GM23338 (cell line): ENCODE measurements around the gene GAL3ST2. TPM values are rescaled to one million over a fixed set of nuclear protein-coding genes. Genes with fewer than 3 reads are reported as not detected.

ENCODE experiments used
- ATAC-seq: fragments of 200-7000 bp; cut with Tn5 transposase; 3 replicates; pipeline ENCODE4 v1.9.1; 2020
- DNase-seq: peaks from one replicate; pipeline ENCODE4 v3.0.0-alpha.2; 2015; ENCODE audit warnings: low spot score
- H2AFZ ChIP-seq: fragments of 200-600 bp; sonication (generic); 2 replicates; pipeline ENCODE4 v1.8.0; 2016; ENCODE audit warnings: antibody characterized with exemption, mild to moderate bottlenecking, moderate library complexity
- H3F3A ChIP-seq: fragments of 200-600 bp; sonication (generic); replicated peaks from 2 replicates; pipeline ENCODE4 v1.8.0; 2017; ENCODE audit warnings: antibody characterized with exemption, mixed run types, low read depth
- H3K27ac ChIP-seq: fragments of 200-600 bp; sonication (generic); 2 replicates; pipeline ENCODE4 v1.6.1; 2016; ENCODE audit warnings: low read depth
- H3K27me3 ChIP-seq: fragments of 200-600 bp; sonication (generic); 2 replicates; pipeline ENCODE4 v1.8.0; 2016; ENCODE audit warnings: mild to moderate bottlenecking, mixed run types, moderate library complexity; ENCODE audit not compliant: insufficient read depth
- H3K36me3 ChIP-seq: fragments of 200-600 bp; sonication (generic); 2 replicates; pipeline ENCODE4 v1.8.0; 2016; ENCODE audit warnings: mild to moderate bottlenecking; ENCODE audit not compliant: insufficient read depth
- H3K4me1 ChIP-seq: fragments of 200-600 bp; sonication (generic); 2 replicates; pipeline ENCODE4 v1.8.0; 2016; ENCODE audit warnings: mild to moderate bottlenecking, moderate library complexity; ENCODE audit not compliant: insufficient read depth
- H3K4me2 ChIP-seq: fragments of 200-600 bp; sonication (generic); 2 replicates; pipeline ENCODE4 v1.7.1; 2017; ENCODE audit warnings: mixed run types
- H3K4me3 ChIP-seq: fragments of 200-600 bp; sonication (generic); 2 replicates; pipeline ENCODE4 v1.6.1; 2016; ENCODE audit warnings: mixed run types
- H3K79me2 ChIP-seq: fragments of 200-600 bp; sonication (generic); replicated peaks from 2 replicates; pipeline ENCODE4 v1.8.0; 2017; ENCODE audit warnings: mild to moderate bottlenecking; ENCODE audit not compliant: insufficient read depth
- H3K9me2 ChIP-seq: fragments of 200-600 bp; sonication (generic); 2 replicates; pipeline ENCODE4 v1.8.0; 2017; ENCODE audit not compliant: insufficient read depth
- H4K20me1 ChIP-seq: fragments of 200-600 bp; sonication (generic); replicated peaks from 2 replicates; pipeline ENCODE4 v1.8.0; 2017; ENCODE audit warnings: mild to moderate bottlenecking; ENCODE audit not compliant: insufficient read depth
- H3K27ac Mint-ChIP-seq: 2 replicates; pipeline ENCODE4 v1.8.0; 2020; ENCODE audit warnings: inconsistent platforms, mild to moderate bottlenecking, moderate library complexity, mixed read lengths
- H3K27me3 Mint-ChIP-seq: 3 replicates; pipeline ENCODE4 v1.8.0; 2022; ENCODE audit warnings: low read depth, mild to moderate bottlenecking, moderate library complexity, mixed read lengths, inconsistent platforms; ENCODE audit not compliant: insufficient read depth, poor library complexity
- H3K36me3 Mint-ChIP-seq: 3 replicates; pipeline ENCODE4 v1.8.0; 2021; ENCODE audit warnings: low read depth, mild to moderate bottlenecking, inconsistent platforms, moderate library complexity, mixed read lengths
- H3K4me1 Mint-ChIP-seq: 3 replicates; pipeline ENCODE4 v1.8.0; 2020; ENCODE audit warnings: mild to moderate bottlenecking, inconsistent platforms, mixed read lengths
- H3K4me3 Mint-ChIP-seq: 3 replicates; pipeline ENCODE4 v1.8.0; 2021; ENCODE audit warnings: moderate library complexity, mild to moderate bottlenecking, inconsistent platforms, mixed read lengths
- H3K9me3 Mint-ChIP-seq: 3 replicates; pipeline ENCODE4 v1.8.0; 2020; ENCODE audit warnings: moderate library complexity, mild to moderate bottlenecking, inconsistent platforms, mixed read lengths
- CREB1 ChIP-seq: fragments of 250-450 bp; sonication (Bioruptor Pico); IDR thresholded peaks from 2 replicates; pipeline ENCODE4 v1.5.0; 2020; ENCODE audit warnings: low read depth, mild to moderate bottlenecking, moderate library complexity
- EZH2 ChIP-seq: fragments of 200-600 bp; sonication (generic); IDR thresholded peaks from one replicate; pipeline ENCODE4 v1.8.0; 2017; ENCODE audit warnings: antibody characterized with exemption, mild to moderate bottlenecking, low read depth; ENCODE audit not compliant: unreplicated experiment
- EZH2phosphoT487 ChIP-seq: fragments of 200-600 bp; sonication (generic); IDR thresholded peaks from one replicate; pipeline ENCODE4 v1.8.1; 2018; ENCODE audit warnings: antibody characterized with exemption; ENCODE audit not compliant: unreplicated experiment
- NANOG ChIP-seq: IDR thresholded peaks from 2 replicates; pipeline ENCODE4 v1.6.1; 2016; ENCODE audit warnings: antibody characterized with exemption, borderline replicate concordance
- POLR2AphosphoS5 ChIP-seq: IDR thresholded peaks from 2 replicates; pipeline ENCODE4 v1.6.1; 2016; ENCODE audit warnings: antibody characterized with exemption, low read depth
- ZNF114 ChIP-seq: fragments of 250-450 bp; sonication (Bioruptor Pico); IDR thresholded peaks from 2 replicates; pipeline ENCODE4 v1.5.0; 2020; ENCODE audit warnings: mild to moderate bottlenecking, moderate library complexity
- ZNF331 ChIP-seq: fragments of 250-450 bp; sonication (Bioruptor Pico); IDR thresholded peaks from 2 replicates; pipeline ENCODE4 v1.5.0; 2020; ENCODE audit warnings: low read depth, mild to moderate bottlenecking, moderate library complexity
- polyA plus RNA-seq: library from polyadenylated mRNA; unstranded; fragments of >200 nt; fragmentation: Nextera tagmentation; extraction: Ambion mirVana; gene quantifications from 2 replicates; pipeline ENCODE4 v1.2.1, GENCODE V29; 2016
- total RNA-seq: library from RNA; depleted of rRNA; stranded (reverse); fragments of >200 nt; shearing (Covaris generic); gene quantifications from 2 replicates; pipeline ENCODE4 v1.2.3, GENCODE V29; 2014
- TF ChIP-seq, protein P1 (sequence below), 2 experiments: fragments of 200-600 bp in 1 of 2; sonication (generic) in 1 of 2; conservative IDR thresholded peaks; 2 replicates each; pipeline versions ENCODE4 v1.5.1 to v1.6.1; 2016 to 2017; ENCODE audit warnings: antibody characterized with exemption in 2 of 2, low read depth in 2 of 2, mild to moderate bottlenecking in 2 of 2, moderate library complexity in 1 of 2
- TF ChIP-seq, protein P2 (sequence below): fragments of 250-450 bp; sonication (Bioruptor Pico); IDR thresholded peaks from 2 replicates; pipeline ENCODE4 v1.5.0; 2020; ENCODE audit warnings: mild to moderate bottlenecking, moderate library complexity

Gene GAL3ST2
- total and polyA plus RNA-seq, 2 experiments from 2014 or later: 0.19 to 0.24 TPM

DNA sequence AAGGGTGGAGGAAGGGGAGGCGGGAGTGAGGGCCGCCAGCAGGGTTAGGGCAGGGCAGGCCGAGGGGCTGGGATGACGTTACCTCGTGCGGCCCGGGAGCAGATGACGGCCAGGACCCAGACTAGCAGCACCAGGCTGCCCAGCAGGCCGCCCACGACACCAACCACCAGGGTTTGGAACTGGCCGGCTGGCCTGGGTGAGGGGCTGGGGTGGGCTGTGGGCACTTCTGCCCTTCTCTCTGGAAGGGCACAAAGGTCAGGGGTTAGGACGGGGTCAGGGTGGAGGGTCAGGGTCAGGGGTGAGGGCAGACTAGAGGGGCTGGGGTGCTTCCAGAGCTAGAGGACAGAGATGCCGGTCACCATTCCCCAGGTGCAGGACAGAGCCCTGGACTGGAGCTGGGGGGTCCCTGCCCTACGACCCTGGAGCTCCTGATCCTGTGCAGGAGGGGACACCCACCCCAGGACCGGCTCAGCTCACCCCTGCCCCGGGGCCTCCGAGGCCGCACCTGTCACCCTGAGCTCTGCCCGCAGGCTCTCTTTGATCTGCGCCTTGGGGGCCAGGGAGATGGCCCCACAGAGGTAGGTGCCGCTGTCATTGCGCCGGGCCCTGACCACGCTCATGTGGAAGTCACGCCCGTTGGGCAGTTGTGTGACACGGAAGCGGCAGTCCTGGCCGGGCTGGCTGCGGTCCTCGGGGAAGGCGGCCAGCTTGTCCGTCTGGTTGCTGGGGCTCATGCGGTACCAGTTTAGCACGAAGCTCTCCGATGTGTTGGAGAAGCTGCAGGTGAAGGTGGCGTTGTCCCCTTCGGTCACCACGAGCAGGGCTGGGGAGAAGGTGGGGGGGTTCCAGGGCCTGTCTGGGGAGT, 75.7 kb downstream of the GAL3ST2 start:
- Mint-ChIP-seq H3K4me1 (no peaks in the 10 kb centered on the region), H3K4me3 (no peak overlapping the region), H3K9me3 (no peaks in the 10 kb centered on the region), H3K27me3 (peaks cover 6% of the 10 kb centered on the region), H3K27ac (no peak overlapping the region), H3K36me3 (no peaks in the 10 kb centered on the region)
- no peak for DNase-seq
- H3K79me2 ChIP-seq: no peaks in the 10 kb centered on the region
- H2AFZ ChIP-seq: no peak overlapping the region
- no peaks in the 10 kb centered on the region for H4K20me1 ChIP-seq
- no peak overlapping the region for H3K27ac ChIP-seq
- ATAC-seq: no peak
- H3K36me3 ChIP-seq: no peaks in the 10 kb centered on the region
- no peaks in the 10 kb centered on the region for H3K4me1 ChIP-seq
- TF ChIP-seq, protein P1, sequence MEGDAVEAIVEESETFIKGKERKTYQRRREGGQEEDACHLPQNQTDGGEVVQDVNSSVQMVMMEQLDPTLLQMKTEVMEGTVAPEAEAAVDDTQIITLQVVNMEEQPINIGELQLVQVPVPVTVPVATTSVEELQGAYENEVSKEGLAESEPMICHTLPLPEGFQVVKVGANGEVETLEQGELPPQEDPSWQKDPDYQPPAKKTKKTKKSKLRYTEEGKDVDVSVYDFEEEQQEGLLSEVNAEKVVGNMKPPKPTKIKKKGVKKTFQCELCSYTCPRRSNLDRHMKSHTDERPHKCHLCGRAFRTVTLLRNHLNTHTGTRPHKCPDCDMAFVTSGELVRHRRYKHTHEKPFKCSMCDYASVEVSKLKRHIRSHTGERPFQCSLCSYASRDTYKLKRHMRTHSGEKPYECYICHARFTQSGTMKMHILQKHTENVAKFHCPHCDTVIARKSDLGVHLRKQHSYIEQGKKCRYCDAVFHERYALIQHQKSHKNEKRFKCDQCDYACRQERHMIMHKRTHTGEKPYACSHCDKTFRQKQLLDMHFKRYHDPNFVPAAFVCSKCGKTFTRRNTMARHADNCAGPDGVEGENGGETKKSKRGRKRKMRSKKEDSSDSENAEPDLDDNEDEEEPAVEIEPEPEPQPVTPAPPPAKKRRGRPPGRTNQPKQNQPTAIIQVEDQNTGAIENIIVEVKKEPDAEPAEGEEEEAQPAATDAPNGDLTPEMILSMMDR (conservative IDR thresholded peaks at IDR 0.05; ENCODE audit: low read depth in 2 of 2): no peak
- TF ChIP-seq ZNF114 (CRISPR knock-in tag) (no peak), EZH2phosphoT487 (no peak), POLR2AphosphoS5 (no peak)
- no peaks in the 10 kb centered on the region for H3K27me3 ChIP-seq
- H3F3A ChIP-seq: no peaks in the 10 kb centered on the region
- H3K9me2 ChIP-seq: no peaks in the 10 kb centered on the region
- H3K4me2 ChIP-seq: no peak overlapping the region
- no peak overlapping the region for H3K4me3 ChIP-seq

DNA sequence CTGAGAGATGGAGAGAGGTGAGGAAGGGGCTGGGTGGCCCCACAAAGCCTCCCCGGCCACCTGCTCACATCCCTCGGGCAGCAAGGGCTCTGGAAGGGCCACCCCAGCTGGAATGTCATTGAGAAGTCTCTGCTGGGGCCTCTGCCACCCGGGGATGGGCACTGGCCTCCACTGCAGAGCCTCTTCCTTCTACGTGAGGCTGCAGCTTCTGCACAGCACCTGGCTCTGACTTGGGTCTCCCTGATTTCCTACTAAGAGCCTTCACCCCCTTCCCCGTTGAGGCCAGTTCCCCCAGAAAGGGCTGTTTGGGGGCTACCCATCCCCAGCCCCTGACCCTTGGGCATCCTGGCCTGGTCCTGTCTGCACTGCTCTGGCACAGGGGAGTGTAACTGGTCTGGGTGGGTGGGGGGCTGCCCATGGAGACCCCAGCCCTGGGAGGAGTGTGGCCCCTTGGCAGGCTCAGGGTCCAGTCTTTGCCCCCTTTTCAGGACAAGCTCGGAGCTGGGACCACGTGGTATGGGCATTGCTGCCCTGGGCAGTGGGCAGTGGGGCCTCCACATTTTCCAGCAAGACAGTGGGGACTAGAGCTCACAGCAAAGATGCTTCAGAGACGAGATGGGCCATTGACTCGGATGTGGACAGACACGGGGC, 76.5 kb downstream of the GAL3ST2 start:
- Mint-ChIP-seq H3K4me3 (no peak overlapping the region), H3K4me1 (no peaks in the 10 kb centered on the region), H3K27ac (no peak overlapping the region), H3K9me3 (no peaks in the 10 kb centered on the region; the same call in 2 of the 3 replicates), H3K27me3 (peaks cover 6% of the 10 kb centered on the region), H3K36me3 (no peaks in the 10 kb centered on the region)
- Histone ChIP-seq H3K27ac (no peak overlapping the region), H2AFZ (no peak overlapping the region), H3K4me2 (no peak overlapping the region), H3K9me2 (no peaks in the 10 kb centered on the region), H3K36me3 (no peaks in the 10 kb centered on the region), H3K4me1 (no peaks in the 10 kb centered on the region), H3K4me3 (no peak overlapping the region), H3K79me2 (no peaks in the 10 kb centered on the region), H4K20me1 (no peaks in the 10 kb centered on the region), H3F3A (no peaks in the 10 kb centered on the region), H3K27me3 (no peaks in the 10 kb centered on the region)
- ATAC-seq: no peak
- DNase-seq: no peak
- TF ChIP-seq, protein P2, sequence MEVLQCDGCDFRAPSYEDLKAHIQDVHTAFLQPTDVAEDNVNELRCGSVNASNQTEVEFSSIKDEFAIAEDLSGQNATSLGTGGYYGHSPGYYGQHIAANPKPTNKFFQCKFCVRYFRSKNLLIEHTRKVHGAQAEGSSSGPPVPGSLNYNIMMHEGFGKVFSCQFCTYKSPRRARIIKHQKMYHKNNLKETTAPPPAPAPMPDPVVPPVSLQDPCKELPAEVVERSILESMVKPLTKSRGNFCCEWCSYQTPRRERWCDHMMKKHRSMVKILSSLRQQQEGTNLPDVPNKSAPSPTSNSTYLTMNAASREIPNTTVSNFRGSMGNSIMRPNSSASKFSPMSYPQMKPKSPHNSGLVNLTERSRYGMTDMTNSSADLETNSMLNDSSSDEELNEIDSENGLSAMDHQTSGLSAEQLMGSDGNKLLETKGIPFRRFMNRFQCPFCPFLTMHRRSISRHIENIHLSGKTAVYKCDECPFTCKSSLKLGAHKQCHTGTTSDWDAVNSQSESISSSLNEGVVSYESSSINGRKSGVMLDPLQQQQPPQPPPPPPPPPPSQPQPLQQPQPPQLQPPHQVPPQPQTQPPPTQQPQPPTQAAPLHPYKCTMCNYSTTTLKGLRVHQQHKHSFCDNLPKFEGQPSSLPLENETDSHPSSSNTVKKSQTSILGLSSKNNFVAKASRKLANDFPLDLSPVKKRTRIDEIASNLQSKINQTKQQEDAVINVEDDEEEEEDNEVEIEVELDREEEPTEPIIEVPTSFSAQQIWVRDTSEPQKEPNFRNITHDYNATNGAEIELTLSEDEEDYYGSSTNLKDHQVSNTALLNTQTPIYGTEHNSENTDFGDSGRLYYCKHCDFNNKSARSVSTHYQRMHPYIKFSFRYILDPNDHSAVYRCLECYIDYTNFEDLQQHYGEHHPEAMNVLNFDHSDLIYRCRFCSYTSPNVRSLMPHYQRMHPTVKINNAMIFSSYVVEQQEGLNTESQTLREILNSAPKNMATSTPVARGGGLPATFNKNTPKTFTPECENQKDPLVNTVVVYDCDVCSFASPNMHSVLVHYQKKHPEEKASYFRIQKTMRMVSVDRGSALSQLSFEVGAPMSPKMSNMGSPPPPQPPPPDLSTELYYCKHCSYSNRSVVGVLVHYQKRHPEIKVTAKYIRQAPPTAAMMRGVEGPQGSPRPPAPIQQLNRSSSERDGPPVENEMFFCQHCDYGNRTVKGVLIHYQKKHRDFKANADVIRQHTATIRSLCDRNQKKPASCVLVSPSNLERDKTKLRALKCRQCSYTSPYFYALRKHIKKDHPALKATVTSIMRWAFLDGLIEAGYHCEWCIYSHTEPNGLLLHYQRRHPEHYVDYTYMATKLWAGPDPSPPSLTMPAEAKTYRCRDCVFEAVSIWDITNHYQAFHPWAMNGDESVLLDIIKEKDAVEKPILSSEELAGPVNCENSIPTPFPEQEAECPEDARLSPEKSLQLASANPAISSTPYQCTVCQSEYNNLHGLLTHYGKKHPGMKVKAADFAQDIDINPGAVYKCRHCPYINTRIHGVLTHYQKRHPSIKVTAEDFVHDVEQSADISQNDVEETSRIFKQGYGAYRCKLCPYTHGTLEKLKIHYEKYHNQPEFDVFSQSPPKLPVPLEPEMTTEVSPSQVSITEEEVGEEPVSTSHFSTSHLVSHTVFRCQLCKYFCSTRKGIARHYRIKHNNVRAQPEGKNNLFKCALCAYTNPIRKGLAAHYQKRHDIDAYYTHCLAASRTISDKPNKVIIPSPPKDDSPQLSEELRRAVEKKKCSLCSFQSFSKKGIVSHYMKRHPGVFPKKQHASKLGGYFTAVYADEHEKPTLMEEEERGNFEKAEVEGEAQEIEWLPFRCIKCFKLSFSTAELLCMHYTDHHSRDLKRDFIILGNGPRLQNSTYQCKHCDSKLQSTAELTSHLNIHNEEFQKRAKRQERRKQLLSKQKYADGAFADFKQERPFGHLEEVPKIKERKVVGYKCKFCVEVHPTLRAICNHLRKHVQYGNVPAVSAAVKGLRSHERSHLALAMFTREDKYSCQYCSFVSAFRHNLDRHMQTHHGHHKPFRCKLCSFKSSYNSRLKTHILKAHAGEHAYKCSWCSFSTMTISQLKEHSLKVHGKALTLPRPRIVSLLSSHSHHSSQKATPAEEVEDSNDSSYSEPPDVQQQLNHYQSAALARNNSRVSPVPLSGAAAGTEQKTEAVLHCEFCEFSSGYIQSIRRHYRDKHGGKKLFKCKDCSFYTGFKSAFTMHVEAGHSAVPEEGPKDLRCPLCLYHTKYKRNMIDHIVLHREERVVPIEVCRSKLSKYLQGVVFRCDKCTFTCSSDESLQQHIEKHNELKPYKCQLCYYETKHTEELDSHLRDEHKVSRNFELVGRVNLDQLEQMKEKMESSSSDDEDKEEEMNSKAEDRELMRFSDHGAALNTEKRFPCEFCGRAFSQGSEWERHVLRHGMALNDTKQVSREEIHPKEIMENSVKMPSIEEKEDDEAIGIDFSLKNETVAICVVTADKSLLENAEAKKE (CRISPR knock-in tag): no peak
- TF ChIP-seq CREB1 (CRISPR knock-in tag) (no peak), EZH2 (no peak), EZH2phosphoT487 (no peak), POLR2AphosphoS5 (no peak), ZNF331 (CRISPR knock-in tag) (no peak), NANOG (no peak)
- TF ChIP-seq, protein P1 (conservative IDR thresholded peaks at IDR 0.05; ENCODE audit: low read depth in 2 of 2): no peak
